ENCODE data around the gene ZBTB16. TPM values are rescaled to one million over a fixed set of nuclear protein-coding genes. Genes with fewer than 3 reads are reported as not detected.

The ZBTB16 gene
- polyA plus RNA-seq, 1 donor (not counting 4 experiments of a cell fraction or from before 2014, with no cell fraction given), result 0.18 TPM

- H3K79me2 ChIP-seq (ENCODE audit: control insufficient read depth, insufficient read depth, low read length), result no peaks in the 10 kb centered on the region
- no peaks in the 10 kb centered on the region for H3K27me3 ChIP-seq (ENCODE audit: control insufficient read depth, extremely low read depth, insufficient read depth, low read length)
- no peak overlapping the region for H3K27ac ChIP-seq (ENCODE audit: control insufficient read depth, insufficient read depth, low read length)
- FAIRE-seq, result no peak
- H3K9me3 ChIP-seq (ENCODE audit: control insufficient read depth, low read depth, low read length), result no peaks in the 10 kb centered on the region
- TF ChIP-seq CTCF (optimal IDR thresholded peaks at IDR 0.05 in 1 of 3, IDR thresholded peaks at IDR 0.05 in 1 of 3, conservative IDR thresholded peaks at IDR 0.05 in 1 of 3; ENCODE audit: extremely low read depth in 1 of 3, insufficient read depth in 2 of 3, low read length in 3 of 3), result no peak
- TF ChIP-seq EZH2 (IDR thresholded peaks at IDR 0.05; ENCODE audit: low read length), result no peak
- no peak overlapping the region for H3K4me2 ChIP-seq (ENCODE audit: control insufficient read depth, extremely low read depth, insufficient read depth, low read depth, low read length)
- H4K20me1 ChIP-seq (ENCODE audit: control insufficient read depth, extremely low read depth, insufficient read depth, low read length), result no peaks in the 10 kb centered on the region
- no peak overlapping the region for H3K9ac ChIP-seq (ENCODE audit: control insufficient read depth, extremely low read depth, insufficient read depth, low read length)
- no peak for DNase-seq (ENCODE audit: low read depth, low spot score)
- H3K9me1 ChIP-seq (ENCODE audit: control insufficient read depth, extremely low read depth, insufficient read depth, low read length), result no peaks in the 10 kb centered on the region
- no peak overlapping the region for H3K4me3 ChIP-seq (ENCODE audit: control insufficient read depth in 2 of 3, extremely low read depth in 1 of 3, insufficient read depth in 2 of 3, low read depth in 1 of 3, low read length in 3 of 3)
- no peaks in the 10 kb centered on the region for H3K36me3 ChIP-seq (ENCODE audit: control insufficient read depth in 2 of 2, extremely low read depth in 1 of 2, insufficient read depth in 2 of 2, low read length in 2 of 2)
- no peaks in the 10 kb centered on the region for H3K4me1 ChIP-seq (ENCODE audit: control insufficient read depth, extremely low read depth, insufficient read depth, low read length)
- dilution Hi-C loops (cut with MboI; ENCODE audit: extremely low pct_ligation_motif_present, low sequenced_read_pairs), result no loop called here
- no peak overlapping the region for H2AFZ ChIP-seq (ENCODE audit: control insufficient read depth, low read length)
Measured at GRCh38 chr11:114092953-114093352, 33.4 kb downstream of the ZBTB16 start.

- dilution Hi-C loops (cut with MboI; ENCODE audit: extremely low pct_ligation_motif_present, low sequenced_read_pairs), result no loop called here
- Histone ChIP-seq H3K4me3 (ENCODE audit: control insufficient read depth in 2 of 3, extremely low read depth in 1 of 3, insufficient read depth in 2 of 3, low read depth in 1 of 3, low read length in 3 of 3) (no peak overlapping the region), H3K79me2 (ENCODE audit: control insufficient read depth, insufficient read depth, low read length) (no peaks in the 10 kb centered on the region), H3K9ac (ENCODE audit: control insufficient read depth, extremely low read depth, insufficient read depth, low read length) (no peak overlapping the region), H4K20me1 (ENCODE audit: control insufficient read depth, extremely low read depth, insufficient read depth, low read length) (no peaks in the 10 kb centered on the region), H3K36me3 (ENCODE audit: control insufficient read depth in 2 of 2, extremely low read depth in 1 of 2, insufficient read depth in 2 of 2, low read length in 2 of 2) (no peaks in the 10 kb centered on the region), H3K9me3 (ENCODE audit: control insufficient read depth, low read depth, low read length) (no peaks in the 10 kb centered on the region), H3K27me3 (ENCODE audit: control insufficient read depth, extremely low read depth, insufficient read depth, low read length) (no peaks in the 10 kb centered on the region), H3K4me1 (ENCODE audit: control insufficient read depth, extremely low read depth, insufficient read depth, low read length) (no peaks in the 10 kb centered on the region), H3K27ac (ENCODE audit: control insufficient read depth, insufficient read depth, low read length) (no peak overlapping the region), H3K9me1 (ENCODE audit: control insufficient read depth, extremely low read depth, insufficient read depth, low read length) (no peaks in the 10 kb centered on the region), H3K4me2 (ENCODE audit: control insufficient read depth, extremely low read depth, insufficient read depth, low read depth, low read length) (no peak overlapping the region), H2AFZ (ENCODE audit: control insufficient read depth, low read length) (no peak overlapping the region)
- FAIRE-seq, result no peak
- no peak for TF ChIP-seq CTCF (optimal IDR thresholded peaks at IDR 0.05 in 1 of 3, IDR thresholded peaks at IDR 0.05 in 1 of 3, conservative IDR thresholded peaks at IDR 0.05 in 1 of 3; ENCODE audit: extremely low read depth in 1 of 3, insufficient read depth in 2 of 3, low read length in 3 of 3)
- no peak for TF ChIP-seq EZH2 (IDR thresholded peaks at IDR 0.05; ENCODE audit: low read length)
- DNase-seq (ENCODE audit: low read depth, low spot score), result no peak
Measured at GRCh38 chr11:114094516-114094915, 35.0 kb downstream of the ZBTB16 start.
